ENCODE results near the gene WTIP.

DNA sequence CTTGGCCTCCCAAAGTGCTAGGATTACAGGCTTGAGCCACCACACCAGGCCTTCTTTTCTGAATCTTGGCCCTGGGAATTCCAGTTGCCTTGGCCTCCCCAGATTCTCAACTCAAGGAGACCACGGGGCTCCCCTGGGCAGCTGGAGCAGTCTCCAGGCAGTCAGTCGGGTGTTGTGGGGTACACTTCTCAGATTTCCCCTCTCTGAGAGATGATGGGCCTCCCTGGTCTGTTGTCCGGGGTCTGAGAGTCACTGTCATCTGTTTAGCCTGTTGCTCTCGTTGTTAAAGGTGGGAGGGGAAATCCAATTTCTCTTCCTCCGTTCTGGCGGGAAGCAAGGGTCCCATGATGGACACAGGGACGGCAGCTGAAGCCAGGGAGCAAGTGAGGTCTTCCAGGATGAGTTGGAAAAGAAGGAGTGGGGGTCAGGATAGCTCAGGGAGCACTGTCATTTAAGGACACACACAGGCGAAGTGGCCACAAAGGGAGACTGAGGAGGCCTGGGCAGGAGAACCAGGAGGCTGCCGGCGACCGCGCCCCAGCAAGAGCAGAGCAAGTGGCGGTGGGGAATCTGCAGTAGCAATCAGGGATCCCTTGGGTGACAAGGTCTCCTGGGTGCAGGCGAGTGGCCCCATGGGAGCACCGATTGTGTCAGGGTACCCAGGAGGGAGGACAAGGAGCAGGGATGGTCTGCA lies 15.7 kb downstream of the WTIP start:
- TF ChIP-seq, protein P1, sequence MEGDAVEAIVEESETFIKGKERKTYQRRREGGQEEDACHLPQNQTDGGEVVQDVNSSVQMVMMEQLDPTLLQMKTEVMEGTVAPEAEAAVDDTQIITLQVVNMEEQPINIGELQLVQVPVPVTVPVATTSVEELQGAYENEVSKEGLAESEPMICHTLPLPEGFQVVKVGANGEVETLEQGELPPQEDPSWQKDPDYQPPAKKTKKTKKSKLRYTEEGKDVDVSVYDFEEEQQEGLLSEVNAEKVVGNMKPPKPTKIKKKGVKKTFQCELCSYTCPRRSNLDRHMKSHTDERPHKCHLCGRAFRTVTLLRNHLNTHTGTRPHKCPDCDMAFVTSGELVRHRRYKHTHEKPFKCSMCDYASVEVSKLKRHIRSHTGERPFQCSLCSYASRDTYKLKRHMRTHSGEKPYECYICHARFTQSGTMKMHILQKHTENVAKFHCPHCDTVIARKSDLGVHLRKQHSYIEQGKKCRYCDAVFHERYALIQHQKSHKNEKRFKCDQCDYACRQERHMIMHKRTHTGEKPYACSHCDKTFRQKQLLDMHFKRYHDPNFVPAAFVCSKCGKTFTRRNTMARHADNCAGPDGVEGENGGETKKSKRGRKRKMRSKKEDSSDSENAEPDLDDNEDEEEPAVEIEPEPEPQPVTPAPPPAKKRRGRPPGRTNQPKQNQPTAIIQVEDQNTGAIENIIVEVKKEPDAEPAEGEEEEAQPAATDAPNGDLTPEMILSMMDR (IDR thresholded peaks at IDR 0.05; ENCODE audit: insufficient read depth, low read length, poor library complexity, severe bottlenecking), result no peak
- TF ChIP-seq EZH2phosphoT487 (conservative IDR thresholded peaks at IDR 0.05; ENCODE audit: low read length), result no peak

Data from SU-DHL-6 (cell line).